Aortic smooth muscle cell (primary cell): ENCODE measurements around the gene ZNF614. TPM values are rescaled to one million over a fixed set of nuclear protein-coding genes. Genes with fewer than 3 reads are reported as not detected.

ENCODE experiments used
- total RNA-seq: library from RNA; depleted of rRNA; stranded (reverse); fragments of >200 nt; gene quantifications from 2 replicates; pipeline ENCODE4 v1.2.3, GENCODE V29; 2014

ZNF614 gene
- 8.8 and 10.2 TPM in 2 replicates for total RNA-seq

DNA sequence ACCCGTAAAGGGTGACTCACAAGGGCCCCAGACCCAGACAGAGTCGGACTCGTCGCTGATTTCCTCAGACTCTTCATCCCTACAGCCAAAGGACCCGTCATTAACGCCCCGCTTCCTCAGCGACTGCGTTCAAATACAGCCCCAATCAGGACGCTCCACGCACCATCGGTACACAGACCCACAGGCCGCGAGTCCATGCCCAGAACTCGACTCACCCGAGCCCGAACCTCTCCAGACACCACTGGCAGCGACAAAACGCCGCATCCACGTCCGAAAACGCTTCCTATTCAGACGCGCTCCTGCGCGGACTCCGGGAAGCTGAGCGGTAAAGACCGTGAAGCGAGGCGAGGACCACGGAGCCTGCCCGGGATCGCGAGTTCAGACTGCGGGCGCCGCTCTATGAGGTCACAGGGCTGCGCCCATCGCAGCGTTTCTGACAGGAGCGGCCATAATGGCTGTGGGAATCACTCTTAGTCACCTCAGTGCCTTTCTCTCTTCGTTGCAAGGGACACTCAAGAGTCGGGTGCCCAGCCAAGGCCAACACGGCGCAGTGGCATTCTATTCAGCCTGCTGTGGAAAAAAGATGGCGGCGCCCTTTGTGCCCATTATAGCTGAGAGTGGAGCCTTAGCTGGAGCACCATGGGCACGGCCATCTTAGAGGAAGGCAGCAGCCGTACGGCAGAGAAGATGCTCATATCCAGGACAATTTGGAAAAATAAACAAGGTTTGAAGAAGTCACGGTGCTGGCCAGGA, at the start of gene ZNF614:
Gene ZNF614, minus strand, starts transcription at position 353 of the 753 bp plus-strand sequence. CDS start 2,634 bp downstream, outside the sequence.

GRCh38 chr19:52048555-52049501, 20.6 kb upstream of the ZNF614 start, which contains the start of gene ZNF432:
Gene ZNF432, minus strand, starts transcription at chr19:52048838. Its CDS starts 1,970 bp downstream, at chr19:52046868.

GRCh38 chr19:52007806-52008557, 20.2 kb downstream of the ZNF614 start, which contains the start of gene ZNF615:
Gene ZNF615, minus strand, starts transcription at chr19:52008211. Its CDS starts 4,500 bp downstream, at chr19:52003711.

DNA sequence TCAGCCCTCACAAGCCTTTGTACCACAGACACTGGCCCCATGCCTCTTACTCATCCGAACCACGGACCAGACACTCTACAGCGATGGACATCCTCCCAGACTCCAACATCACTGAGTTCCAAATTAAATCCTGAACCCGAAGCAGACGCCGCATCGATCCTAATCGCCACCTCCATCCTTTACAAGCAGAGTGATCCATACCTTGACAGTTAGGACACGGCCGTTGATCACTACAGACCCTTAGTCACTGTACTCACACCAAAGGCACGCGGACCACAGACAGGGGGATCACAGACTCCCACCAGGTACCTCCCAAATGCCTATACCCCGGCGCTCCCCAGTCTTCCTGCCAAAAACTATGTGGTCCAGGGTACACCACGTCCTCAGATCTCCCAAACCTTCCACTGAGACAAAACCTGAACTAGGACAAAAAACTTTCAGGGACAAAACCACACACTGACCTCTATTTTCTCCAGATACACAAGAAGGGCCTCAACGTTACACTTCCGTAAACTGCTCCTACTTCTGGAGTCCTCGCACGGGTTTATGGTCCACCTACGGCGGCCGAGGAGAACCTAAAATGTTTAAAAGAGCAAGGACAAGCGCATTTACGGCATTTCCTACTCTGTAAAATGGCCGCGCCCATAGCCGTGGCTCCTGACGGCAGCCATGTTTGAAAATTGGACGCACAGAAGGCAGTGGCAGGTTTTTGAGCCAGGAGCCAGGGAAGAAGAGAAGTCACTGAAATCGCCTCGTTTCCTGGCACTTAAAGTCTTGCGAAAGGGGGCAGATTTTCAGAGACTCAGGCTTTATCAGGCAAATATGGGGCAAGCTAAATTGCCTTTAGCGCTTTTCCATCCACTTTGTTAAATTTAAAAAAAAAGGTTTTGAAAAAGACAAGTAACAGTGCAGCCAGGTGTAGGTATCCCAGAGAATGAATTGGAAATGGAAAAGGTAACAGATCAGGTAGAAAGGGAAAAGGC, 41.6 kb downstream of the ZNF614 start, which contains the start of gene ZNF350:
Gene ZNF350, minus strand, starts transcription at position 532 of the 983 bp plus-strand sequence. CDS start 12,480 bp downstream, outside the sequence.

Other genes with a start within 250 kb of the ZNF614 start
- under 0.01 TPM in 2 replicates for gene FPR3, start 233.2 kb downstream of the ZNF614 start, total RNA-seq
- gene ZNF577, start 140.4 kb downstream of the ZNF614 start, total RNA-seq = 6.1 and 7.3 TPM in 2 replicates
- 4.1 and 5.4 TPM in 2 replicates for gene ZNF649, start 123.4 kb downstream of the ZNF614 start, total RNA-seq
- gene ZNF613, start 100.9 kb downstream of the ZNF614 start, total RNA-seq = 6.3 and 8.2 TPM in 2 replicates
- 11.1 and 11.3 TPM in 2 replicates for gene ZNF350, start 41.5 kb downstream of the ZNF614 start, total RNA-seq
- 11.4 and 15.2 TPM in 2 replicates for gene ZNF615, start 20.2 kb downstream of the ZNF614 start, total RNA-seq
- 7.4 and 9.1 TPM in 2 replicates for gene ZNF432, start 20.5 kb upstream of the ZNF614 start, total RNA-seq
- gene ZNF841, start 67.4 kb upstream of the ZNF614 start, total RNA-seq = 22.7 and 23.6 TPM in 2 replicates
- gene ZNF616, start 111.6 kb upstream of the ZNF614 start, total RNA-seq = 8.7 and 9.0 TPM in 2 replicates
- 5.8 and 10.8 TPM in 2 replicates for gene ZNF836, start 143.2 kb upstream of the ZNF614 start, total RNA-seq
- gene PPP2R1A, start 161.7 kb upstream of the ZNF614 start, total RNA-seq = 113 and 167 TPM in 2 replicates
- 13.3 and 14.2 TPM in 2 replicates for gene ZNF766, start 241.2 kb upstream of the ZNF614 start, total RNA-seq